ENCODE measurements around the gene CHKA. TPM values are rescaled to one million over a fixed set of nuclear protein-coding genes. Genes with fewer than 3 reads are reported as not detected.
A peak's percentile ranks its signal among the peaks of the same experiment; 100 is the strongest.

The CHKA gene
- total RNA-seq, 2 donors from 2014 or later = 10.9 to 13.8 TPM

DNA sequence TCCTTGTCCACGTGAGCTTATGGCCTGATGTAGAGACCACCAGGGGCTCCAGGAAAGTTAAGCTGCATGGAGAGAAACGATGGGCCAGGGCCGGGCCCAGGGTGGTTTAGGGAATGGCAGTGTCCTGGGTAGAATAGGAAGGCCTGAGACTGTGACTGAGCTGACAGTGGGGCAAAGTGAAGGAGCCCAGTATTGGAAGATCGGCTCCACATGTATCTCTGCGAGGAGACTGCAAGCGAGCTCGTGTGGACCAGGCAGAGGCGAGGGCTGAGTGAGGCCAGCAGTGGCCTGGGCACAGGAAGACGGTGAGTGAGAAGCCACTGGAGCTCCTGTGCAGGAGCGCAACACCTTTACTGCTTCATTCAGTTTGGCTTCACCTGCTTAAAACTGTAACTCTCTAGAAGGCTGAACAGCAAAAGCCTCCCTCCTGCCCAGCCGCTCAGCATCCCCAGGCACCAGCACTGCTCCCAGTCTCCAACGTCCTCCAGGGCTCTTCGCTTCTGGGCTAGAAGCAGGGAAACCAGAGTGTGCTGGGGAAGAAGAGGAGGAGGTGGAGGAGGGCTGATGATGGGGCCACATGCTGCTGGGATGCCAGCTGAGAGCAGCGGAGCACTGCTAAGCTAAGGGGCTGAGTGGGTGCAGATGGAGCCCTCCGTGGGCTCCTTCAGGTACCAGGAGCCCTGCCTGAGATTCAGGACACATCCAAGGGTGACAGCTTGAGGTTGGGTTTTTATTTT, 68.9 kb downstream of the CHKA start:
- intact Hi-C loops (cut with DNase I) = no loop called here
- peak; percentile 9 for DNase-seq (ENCODE audit: low spot score)

DNA sequence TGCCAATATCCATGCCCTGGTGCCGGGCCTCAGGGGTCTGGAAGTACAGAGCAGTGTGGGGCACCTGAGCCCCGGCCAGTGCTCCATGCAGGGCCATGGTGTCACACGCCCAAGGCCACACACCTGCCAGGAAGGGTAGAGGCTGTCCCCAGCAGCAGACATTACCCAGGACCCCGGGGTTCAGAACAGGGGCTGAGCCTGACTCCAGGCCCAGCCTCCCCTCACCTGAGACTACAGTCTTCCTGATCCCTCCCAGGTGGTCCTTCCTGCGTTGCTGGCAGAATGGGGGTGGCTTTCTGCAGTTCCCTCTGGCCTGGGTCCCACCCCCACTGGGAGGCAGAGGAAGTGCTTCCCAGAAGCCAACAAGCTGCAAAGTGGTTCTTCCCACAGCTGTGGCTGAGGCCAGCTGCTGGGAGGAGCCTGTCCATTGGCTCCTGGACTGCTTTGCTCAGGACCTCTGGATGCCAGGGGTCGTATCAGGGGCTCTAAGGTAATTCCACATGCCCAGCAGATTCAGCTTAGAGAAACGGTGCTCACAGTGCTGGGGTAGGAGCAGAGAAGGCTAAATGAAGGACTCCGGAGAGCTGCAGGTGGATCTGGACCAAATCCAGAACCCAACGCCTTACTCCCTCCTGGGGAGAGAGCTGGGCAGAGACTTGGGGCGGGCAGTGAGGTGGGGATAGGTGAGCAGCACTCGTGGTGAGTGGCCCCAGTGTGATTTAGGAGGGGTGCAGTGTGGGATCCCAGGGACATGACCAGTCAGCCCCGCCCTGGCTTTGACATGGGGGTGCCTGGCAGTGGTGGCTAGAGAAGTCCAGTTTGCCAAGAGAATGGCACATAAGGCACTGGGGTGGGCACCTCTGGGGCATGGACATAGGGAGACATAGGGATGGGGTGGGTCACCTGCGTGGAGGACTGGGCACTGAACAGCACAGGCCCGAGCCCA, 69.7 kb downstream of the CHKA start:
- peak; percentile 73 for DNase-seq (ENCODE audit: low spot score)
- intact Hi-C loops (cut with DNase I) = no loop called here

DNA sequence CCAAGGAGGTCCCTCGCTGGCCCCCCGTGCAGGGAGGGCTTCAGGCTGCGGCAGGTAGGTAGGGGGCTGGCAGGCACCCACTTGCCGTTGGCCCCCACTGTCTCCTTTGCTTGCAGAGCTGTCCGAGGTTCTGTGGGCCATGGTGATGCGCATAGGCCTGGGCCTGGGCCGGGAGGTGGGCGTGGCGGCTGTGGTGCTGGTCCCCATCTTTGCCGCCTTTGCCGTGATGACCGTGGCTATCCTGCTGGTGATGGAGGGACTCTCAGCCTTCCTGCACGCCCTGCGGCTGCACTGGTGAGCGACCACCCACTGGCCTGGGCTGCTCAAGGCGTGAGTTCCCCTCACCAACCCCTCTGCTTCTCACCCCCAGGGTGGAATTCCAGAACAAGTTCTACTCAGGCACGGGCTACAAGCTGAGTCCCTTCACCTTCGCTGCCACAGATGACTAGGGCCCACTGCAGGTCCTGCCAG, 70.8 kb downstream of the CHKA start:
- DNase-seq (ENCODE audit: low spot score) = no peak
- intact Hi-C loops (cut with DNase I) = no loop called here

DNA sequence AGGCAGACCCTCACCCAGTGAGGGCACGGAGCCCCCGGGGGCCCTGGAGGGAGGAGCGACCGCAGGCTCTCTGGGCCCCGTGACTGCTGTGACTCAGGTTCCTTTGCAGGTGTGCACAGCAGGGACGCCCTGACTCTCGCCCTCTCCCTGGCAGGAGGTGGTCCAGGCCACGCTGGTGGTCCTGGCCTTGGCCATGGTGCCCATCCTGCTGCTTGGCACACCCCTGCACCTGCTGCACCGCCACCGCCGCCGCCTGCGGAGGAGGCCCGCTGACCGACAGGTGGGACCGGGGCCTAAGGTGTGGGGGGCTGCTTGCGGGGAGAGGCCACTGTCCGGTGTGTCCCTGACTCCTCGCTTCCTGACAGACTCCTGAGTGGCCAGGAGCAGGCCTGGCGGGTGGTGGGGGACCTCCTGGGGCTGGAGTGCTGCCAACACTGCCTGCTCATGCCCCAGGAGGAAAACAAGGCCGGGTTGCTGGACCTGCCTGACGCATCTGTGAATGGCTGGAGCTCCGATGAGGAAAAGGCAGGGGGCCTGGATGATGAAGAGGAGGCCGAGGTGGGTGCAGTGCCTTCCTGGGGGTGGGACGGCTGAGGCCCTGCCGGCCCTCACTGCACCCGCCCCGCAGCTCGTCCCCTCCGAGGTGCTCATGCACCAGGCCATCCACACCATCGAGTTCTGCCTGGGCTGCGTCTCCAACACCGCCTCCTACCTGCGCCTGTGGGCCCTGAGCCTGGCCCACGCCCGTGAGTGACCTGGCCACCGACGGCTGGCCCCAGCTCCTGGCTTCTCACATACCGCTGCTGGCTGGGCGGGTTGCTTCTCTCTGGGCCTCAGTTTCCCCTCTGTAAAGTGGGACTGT, 71.4 kb downstream of the CHKA start:
- DNase-seq (ENCODE audit: low spot score) = no peak
- intact Hi-C loops (cut with DNase I) = no loop called here

DNA sequence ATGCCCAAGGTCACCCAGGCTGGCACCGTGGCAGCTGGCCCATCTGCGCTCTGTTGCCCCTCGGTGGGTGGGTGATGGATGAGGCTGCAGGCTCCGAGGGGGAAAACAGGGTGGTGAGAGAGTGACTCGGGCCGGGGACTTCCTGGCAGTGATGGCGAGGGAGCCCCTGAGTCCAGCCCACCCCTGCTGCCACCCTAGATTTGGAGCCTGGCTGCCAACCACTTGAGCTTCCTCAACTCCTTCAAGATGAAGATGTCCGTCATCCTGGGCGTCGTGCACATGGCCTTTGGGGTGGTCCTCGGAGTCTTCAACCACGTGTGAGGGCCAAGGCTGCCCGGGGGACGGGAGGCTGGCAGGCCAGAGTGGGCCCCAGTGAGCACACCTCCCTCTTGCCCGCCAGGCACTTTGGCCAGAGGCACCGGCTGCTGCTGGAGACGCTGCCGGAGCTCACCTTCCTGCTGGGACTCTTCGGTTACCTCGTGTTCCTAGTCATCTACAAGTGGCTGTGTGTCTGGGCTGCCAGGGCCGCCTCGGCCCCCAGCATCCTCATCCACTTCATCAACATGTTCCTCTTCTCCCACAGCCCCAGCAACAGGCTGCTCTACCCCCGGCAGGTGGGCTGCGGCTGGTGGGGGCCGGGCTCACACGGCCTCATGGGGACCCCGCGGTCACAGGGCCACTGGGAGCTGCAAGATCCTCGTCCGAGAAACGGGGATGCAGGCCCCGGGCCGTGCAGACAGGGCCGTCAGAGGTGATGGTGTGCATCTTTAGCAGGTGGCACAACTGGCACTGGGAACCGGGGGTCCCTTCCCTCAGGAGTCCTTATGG, 72.3 kb downstream of the CHKA start:
- intact Hi-C loops (cut with DNase I) = no loop called here
- no peak for DNase-seq (ENCODE audit: low spot score)

DNA sequence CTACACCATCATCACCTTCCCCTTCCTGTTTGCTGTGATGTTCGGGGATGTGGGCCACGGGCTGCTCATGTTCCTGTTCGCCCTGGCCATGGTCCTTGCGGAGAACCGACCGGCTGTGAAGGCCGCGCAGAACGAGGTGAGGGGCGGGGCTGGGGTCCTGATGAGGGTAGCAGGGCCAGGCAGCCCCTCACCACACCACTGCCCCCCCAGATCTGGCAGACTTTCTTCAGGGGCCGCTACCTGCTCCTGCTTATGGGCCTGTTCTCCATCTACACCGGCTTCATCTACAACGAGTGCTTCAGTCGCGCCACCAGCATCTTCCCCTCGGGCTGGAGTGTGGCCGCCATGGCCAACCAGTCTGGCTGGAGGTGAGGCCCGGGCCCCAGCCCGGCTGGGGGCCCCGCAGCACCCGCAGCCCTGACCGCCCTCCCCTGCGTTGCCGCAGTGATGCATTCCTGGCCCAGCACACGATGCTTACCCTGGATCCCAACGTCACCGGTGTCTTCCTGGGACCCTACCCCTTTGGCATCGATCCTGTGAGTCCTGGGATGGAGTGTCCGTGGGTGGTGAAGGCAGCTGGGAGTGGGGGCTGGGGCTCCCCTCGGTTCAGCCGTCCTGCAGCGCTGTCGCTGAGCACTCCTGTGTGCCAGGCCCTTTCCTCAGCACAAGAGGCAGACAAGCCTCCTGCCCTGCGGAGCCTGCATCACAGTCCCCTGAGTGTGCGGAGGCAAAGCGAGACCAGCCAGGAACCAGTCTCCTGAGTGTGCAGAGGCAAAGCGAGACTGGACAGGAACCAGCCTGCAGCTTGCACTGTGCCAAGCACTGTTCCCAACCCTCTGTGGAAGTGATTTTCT, 73.5 kb downstream of the CHKA start:
- DNase-seq (ENCODE audit: low spot score) = no peak
- intact Hi-C loops (cut with DNase I) = no loop called here

DNA sequence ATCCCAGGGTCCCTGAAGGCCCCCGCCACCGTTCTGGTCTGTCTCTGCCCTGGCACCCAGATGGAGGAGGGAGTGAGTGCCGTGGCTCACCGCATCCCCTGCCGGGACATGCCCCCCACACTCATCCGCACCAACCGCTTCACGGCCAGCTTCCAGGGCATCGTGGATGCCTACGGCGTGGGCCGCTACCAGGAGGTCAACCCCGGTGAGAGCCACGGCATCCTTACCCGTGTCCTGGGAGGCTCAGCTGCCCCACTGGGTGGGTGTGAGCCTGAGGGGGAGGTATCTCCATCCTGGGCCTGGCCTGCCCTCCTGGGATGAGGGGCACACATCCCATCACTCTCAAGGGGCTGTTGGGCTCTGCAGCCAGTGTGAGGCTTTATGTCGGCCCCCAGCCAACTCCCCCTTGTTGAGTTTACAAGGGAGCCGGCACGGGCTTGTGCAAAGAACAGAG, 76.3 kb downstream of the CHKA start:
- intact Hi-C loops (cut with DNase I) = no loop called here

DNA sequence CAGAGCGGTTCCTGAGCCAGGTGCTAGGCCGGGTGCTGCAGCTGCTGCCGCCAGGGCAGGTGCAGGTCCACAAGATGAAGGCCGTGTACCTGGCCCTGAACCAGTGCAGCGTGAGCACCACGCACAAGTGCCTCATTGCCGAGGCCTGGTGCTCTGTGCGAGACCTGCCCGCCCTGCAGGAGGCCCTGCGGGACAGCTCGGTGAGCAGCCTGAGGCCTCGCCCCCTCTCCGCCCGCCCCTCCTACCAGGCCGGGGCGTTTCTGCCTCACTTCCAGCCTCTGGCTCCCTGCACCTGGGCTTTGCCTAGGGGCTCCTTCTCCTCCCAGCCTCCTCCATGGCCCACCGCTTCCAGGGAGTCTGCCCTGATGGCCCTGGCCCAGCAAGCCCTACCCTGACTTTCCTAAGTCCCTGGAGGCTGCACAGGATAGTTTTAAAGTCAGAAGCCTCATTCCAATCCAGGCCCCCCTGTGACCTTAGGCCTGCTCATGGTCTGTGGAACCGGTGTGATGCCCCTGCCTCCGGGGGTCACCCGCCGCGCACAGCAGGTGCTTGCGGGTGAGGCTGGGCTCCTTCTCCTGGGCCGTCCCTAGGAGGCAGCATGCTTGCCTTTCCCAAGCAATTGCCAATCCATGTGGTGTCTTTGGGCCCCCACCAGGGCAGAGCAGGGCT, 76.9 kb downstream of the CHKA start:
- intact Hi-C loops (cut with DNase I) = no loop called here
- DNase-seq (ENCODE audit: low spot score) = no peak

More for the DNA sequence above, 76.3 kb downstream of the CHKA start:
- no peak for DNase-seq (ENCODE audit: low spot score)

DNA sequence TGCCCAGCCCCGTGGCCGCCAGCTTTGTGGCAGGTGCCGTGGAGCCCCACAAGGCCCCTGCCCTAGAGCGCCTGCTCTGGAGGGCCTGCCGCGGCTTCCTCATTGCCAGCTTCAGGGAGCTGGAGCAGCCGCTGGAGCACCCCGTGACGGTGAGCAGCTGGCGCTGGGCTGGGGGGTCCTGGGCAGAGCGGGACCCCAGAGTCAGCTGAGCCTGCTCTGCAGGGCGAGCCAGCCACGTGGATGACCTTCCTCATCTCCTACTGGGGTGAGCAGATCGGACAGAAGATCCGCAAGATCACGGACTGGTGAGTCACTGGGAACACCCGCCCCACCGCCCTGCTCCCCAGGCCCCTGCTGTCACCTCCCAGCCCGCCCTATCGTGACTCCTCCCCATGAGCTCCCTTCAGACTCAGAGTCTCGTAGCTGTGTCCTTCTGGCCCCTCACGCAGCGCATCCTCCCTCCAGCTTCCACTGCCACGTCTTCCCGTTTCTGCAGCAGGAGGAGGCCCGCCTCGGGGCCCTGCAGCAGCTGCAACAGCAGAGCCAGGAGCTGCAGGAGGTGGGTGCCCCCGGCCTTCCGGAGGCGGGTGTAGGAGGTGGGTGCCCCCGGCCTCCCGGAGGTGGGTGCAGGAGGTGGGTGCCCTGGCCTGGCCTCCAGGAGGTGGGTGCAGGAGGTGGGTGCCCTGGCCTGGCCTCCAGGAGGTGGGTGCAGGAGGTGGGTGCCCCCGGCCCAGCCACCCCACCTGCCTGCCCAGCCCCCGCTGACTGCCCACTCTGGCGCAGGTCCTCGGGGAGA, 77.6 kb downstream of the CHKA start:
- intact Hi-C loops (cut with DNase I) = no loop called here
- DNase-seq (ENCODE audit: low spot score) = no peak

DNA sequence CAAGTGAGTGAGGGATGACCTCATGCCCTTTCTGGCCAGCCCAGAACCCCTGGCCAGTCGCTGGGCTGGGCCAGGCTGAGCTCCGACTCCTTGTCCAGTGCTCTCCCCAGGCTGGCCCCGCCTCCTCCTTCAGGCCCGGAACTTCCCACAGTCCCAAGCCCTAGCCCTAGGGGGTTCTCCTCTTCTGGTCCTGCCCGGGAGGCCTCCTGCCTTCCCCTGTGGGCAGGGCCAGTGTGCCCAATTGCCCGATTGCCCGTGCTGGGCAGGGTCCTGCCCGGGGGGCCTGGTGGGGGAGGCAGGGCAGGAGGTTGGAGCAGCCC, 78.2 kb downstream of the CHKA start:
- intact Hi-C loops (cut with DNase I) = no loop called here
- no peak for DNase-seq (ENCODE audit: low spot score)

DNA sequence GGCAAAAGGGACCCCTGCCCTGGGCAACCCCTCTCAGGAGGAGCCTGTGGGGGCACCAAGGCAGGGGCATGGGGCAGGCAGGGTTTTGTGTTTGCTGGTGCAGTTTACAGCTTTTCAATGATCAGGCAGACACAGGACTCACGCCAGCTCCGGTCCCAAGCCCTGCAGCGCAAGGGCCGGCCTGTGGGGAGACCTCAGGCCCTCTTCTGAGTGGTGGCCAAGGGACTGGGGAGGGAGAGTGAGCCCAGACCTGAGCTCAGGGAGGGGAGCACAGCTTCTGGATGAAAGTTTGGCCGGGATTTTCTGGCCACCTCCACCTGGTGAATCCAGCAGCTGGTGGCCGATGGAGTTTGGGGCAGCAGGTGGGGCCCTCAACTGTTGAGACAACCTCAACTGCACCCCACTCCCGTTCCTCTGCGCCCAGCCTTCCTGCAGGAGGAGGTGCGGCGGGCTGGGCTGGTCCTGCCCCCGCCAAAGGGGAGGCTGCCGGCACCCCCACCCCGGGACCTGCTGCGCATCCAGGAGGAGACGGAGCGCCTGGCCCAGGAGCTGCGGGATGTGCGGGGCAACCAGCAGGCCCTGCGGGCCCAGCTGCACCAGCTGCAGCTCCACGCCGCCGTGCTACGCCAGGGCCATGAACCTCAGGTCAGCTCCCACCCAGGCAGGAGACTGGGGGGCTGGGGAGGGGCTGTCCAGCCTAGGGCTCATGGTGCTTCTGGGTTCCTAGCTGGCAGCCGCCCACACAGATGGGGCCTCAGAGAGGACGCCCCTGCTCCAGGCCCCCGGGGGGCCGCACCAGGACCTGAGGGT, 78.8 kb downstream of the CHKA start:
- no peak for DNase-seq (ENCODE audit: low spot score)
- intact Hi-C loops (cut with DNase I) = no loop called here

DNA sequence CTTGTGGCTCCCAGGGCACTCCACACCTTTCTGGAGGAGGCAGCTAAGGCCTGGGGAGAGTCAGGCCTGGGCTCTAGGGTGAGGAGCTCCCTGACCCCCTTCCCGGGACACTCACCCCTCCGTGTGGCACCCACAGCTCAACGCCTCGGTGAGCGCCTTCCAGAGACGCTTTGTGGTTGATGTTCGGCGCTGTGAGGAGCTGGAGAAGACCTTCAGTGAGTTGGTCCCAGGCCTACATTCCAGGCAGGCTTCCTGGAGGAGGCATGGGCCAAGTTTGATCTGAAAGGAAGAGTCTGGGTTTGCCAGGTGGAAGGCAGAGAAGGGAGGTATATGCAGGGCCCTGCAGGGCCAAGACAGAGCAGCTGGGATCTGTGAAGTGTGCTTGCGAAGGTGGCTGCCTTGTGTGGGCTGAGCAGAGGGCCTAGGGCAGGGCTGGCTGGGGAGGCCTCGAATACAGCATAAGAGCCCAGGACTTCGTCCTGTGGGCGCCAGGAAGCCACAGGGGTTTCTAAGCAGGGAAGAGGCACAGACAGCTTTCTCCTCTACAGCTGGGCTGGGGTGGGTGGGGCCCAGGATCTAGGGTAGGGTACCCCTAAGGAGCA, 79.5 kb downstream of the CHKA start:
- intact Hi-C loops (cut with DNase I) = no loop called here
- no peak for DNase-seq (ENCODE audit: low spot score)

DNA sequence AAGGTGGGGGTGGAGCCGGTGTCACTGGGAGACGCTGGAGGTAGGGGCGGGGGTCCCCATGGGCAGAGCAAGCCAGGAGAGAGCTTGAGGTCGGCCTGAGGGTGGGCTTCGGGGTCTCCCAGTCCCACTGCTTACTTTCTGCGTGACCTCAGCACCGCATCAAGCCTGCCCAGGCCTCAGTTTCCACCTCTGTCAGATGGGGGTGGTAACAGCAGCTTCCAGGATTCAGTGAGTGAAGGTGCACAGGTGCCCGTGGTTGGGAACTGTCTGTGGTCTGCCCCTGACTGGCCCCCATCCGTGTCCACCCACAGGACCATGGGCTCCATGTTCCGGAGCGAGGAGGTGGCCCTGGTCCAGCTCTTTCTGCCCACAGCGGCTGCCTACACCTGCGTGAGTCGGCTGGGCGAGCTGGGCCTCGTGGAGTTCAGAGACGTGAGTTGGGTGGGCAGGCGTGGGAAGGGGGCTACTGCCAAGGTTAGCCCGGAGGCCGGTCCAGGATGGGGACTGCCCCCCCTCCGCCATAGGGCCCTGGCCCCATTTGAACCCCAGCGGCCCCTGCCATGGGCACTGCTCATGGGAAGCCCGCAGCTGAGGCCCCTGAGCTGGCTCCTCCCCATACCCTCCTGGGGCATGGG, 80.1 kb downstream of the CHKA start:
- no peak for DNase-seq (ENCODE audit: low spot score)
- intact Hi-C loops (cut with DNase I) = no loop called here

DNA sequence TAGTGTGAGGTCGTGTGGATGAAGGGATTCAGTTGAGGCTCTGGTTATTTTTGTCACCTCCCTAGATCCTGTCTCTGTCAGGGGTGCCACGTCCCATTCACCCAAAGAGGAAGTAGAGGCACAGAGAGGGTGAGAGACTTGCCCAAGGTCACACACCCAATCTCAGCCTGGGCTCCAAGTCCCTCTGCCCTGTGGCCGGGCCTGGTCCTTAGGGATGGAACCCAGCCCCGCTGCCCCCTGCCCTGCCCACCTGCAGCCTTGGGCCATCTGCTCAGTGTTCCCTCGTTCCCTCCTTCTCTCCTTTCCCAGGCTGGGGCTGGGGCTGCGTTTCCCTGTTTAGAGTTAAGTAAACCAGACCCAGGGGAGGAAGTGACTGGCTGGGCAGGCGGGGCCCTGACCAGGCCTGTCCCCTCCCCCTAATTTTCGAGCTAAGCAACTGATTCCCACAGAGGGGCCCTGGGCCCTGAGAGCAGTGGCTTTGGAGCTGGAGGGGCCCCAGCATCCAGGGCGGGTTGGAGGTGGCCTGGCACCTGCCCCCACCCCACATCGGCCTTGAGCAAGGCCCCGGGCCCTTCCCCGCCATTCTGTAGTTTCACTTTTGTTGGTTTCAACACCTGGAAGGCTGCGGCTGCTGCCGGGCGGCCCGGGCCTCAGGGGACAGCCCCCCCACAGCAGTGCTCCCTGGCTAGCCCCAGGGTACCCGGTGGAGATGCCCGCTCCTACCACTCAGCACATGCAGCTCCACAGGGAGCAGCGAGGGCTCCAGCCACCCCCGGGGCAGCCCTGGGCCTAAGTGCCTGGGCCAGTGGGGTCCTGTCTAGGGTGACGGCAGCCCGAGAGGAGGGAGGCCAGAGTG, 80.9 kb downstream of the CHKA start:
- peak; percentile 90 for DNase-seq (ENCODE audit: low spot score)
- intact Hi-C loops (cut with DNase I) = no loop called here

Data from posterior vena cava (tissue), 2 donors.